HG03439 (cell line): ENCODE measurements around the gene TCF23.
"Not testable (repeated sequence)": the region's sequence is repeated elsewhere in the genome, so short reads cannot be mapped to it uniquely, and the experiment has no call there.

ENCODE experiments used
- ATAC-seq: cut with Tn5 transposase; IDR thresholded peaks from one replicate; pipeline ENCODE4 v1.9.1; 2021; ENCODE audit warnings: mild to moderate bottlenecking, moderate library complexity; ENCODE audit not compliant: unreplicated experiment

TCF23 gene

DNA sequence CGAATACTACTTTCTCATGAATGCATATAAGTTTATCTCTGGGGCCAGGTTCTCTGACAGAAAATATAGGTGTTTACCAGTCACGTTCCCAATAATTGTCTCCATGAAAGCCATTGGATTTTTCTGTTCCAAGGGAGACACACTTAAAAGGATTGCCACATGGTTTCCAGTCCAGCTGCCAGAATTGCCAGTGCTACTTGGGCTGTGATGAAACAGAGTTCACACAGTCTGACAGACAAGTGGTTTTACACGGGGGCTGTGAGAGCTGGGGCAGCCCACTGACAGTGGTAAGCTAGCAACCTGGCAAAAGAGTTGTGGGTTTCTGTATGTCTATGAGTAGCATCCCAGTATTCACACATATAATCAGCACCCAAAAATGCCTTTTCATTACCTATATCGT is 35.3 kb downstream of the TCF23 start:
- ATAC-seq, result no peak

DNA sequence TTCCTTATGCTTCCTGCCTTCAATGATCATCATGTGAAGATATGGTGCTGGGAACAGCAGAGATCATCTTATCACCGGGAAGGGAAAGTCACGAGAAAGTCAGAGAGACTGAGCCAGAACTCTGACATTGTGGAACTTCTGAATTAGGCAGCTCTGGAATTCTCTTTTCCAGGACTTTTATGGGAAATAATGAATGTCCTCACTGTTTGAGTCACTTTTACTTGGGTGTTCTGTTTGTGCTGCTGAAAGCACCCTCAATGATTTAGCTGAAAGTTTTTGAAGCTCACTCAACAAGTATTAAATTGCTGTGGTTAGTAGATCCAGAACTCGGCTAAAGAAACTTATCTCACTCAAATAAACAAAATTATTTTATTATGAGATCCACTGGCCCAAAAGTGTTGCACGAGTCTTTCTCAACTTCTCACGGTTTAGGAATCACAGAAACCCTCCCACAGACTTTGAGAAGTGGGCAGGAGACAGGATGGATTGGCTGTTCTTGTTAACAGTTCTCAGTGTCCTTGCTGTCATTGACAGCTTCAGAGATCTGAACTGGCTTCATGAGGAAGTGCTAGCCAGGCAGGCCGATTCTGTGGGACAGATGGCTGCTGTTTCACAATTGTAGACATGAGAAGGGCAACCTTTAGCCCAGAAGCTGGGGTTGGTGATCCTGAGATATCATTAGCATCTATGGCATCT is 36.7 kb downstream of the TCF23 start:
- no peak for ATAC-seq

DNA sequence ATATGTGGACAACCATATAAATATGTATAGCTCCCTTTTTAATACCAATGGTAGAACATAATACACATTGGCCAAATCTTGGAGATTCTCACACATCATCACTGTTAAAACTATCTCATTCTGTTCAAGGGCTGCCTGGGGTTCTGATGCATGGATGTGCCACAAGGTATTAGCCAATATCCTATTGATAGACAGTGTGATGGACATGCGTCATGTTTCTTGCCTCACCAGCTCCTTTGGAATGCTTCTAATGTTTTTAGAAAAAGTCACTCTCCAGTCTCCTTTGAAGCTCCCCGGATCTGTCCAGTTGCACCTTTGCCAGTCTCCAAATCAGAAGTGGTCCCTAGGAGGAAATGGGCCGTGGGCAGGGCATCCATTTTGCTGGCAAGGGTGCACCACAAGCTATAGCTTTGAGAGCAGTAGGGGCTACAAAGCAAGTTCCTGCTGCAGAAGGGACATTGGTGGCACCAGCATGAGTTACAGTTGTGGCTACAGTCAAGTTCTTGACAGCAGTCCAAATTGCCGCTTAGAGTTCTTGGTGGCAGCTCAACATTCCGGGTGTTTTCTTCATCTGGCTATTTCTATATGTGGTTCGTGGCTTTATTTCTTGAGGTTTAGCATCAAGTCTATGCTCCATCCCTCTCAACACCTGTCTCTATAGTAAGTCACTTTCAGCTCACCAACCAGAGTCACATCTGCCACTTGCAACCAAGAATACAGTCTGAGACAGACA is 38.0 kb downstream of the TCF23 start:
- ATAC-seq, result no peak

DNA sequence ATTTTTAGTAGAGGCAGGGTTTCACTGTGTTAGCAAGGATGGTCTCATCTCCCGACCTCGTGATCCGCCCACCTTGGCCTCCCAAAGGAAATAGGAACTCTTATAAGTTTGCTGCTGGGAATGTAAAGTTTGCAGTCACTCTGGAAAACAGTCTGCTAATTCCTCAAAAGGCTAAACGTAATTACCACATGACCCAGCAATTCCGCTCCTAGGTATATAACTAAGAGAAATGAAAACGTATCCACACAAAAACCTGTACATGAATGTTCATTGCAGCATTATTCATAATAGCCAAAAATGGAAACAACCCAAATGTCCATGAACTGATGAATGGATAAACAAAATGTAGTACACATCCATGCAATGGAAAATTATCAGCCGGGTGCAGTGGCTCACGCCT is 41.2 kb downstream of the TCF23 start:
- ATAC-seq, result no peak

DNA sequence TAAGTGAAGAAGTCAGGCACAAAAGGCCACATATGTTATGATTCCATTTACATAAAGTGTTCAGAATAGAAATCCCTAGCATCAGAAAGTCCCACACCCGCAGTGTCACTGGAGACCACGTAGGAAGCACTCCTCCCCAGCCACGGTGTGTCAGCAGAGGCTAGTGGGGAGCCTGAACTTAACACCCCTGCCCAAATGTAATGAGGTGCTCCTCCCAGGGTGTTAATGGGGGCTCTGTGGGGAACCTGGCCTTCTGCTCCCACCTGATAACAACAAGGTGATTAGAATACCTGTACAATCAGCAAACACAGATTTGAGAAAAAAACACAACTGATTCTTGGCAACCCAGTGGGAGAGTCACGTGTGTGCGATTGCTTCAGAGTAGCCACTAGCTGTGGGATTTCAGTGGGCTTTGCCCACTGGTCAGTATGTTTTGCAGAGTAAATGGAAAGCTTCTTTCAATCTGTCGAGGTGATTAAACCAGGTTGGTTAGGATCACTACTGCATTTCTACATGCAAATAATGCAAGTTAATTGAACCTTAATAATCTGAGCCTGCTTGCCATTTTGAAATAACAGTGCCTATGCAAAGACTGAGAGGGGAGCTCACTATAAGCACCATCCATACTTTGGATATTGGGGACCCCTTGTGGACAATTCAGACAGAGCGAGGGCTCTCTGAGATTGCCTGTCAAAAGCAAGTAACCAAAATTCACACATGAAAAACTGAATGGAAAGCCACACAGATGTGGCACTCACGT is 42.4 kb downstream of the TCF23 start:
- ATAC-seq, result no peak

DNA sequence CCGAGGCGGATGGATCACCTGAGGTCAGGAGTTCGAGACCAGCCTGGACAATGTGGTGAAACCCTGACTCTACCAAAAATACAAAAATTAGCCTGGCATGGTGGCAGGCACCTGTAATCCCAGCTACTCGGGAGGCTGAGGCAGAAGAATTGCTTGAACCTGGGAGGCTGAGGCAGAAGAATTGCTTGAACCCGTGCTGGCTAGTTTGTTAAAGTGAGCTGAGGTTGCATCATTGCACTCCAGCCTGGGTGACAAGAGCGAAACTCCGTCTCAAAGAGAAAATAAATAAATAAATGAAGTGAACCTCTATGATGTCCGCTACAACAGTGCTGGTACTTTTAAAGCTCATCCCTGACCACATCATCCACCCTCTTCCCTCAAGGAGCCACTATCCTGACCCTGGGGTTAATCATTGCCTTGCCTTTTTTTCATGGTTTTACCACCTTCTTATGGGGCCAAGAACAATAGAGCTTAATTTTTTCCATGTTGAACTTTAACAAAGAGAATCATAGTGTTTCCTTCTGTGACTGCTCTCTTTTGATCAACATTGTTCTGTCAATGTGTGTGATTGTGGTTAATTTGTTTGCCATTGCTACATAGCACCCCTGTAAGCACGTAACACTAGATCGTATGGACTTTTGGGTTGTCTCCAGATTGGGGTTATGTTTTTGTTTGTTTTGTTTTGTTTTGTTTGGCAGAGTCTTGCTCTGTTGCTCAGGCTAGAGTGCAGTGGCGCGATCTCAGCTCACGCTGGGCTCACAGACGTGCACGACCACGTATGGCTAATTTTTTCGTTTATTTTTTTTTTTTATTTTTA is 45.9 kb downstream of the TCF23 start:
- no peak for ATAC-seq

DNA sequence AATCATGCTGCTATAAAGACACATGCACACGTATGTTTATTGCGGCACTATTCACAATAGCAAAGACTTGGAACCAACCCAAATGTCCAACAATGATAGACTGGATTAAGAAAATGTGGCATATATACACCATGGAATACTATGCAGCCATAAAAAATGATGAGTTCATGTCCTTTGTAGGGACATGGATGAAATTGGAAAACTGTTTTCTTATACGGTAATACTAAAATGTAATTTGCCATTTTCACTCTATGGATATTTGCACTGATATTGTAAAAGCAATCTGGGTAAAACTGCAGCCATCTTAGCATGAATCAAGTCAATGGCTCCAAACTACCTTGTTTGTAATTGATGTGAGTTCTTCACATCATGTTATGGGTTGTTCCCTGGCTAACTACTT is 47.0 kb downstream of the TCF23 start:
- ATAC-seq, result not testable (repeated sequence)

DNA sequence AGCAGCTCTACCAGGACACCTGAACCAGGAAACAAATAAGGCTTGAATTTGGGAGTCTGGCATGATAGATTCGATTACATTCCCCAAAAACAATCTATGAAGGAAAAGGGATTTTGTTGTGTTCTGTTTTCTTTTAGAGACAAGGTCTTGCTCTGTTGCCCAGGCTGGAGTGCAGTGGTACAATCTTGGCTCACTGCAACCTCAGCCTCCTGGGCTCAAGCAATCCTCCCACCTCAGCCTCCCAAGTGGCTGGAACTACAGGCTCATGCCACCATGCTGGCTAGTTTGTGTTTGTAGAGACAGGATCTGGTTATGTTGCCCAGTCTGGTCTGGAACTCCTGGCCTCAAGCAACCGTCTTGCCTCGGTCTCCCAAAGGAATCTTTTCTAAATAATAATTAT is 49.3 kb downstream of the TCF23 start:
- ATAC-seq, result not testable (repeated sequence)

DNA sequence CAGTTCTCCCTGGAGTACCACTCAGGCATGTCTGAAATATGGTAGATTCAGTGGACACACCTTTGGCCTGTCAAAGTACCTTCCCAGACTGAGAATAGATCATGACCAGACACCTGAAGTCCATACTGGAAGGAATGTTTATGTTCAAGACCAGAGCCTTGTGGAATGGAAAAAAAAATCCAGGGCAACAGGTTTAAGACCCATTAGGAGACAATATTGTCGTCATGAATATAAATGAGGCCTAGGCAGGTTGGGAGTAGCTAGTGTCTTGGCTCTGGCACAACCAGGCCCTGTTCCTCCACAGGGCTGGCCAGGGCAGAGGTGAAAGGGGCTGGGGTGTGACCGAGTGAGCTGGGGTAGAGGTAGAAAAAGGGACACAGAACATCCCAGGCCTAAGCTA is 49.8 kb downstream of the TCF23 start:
- ATAC-seq, result no peak

DNA sequence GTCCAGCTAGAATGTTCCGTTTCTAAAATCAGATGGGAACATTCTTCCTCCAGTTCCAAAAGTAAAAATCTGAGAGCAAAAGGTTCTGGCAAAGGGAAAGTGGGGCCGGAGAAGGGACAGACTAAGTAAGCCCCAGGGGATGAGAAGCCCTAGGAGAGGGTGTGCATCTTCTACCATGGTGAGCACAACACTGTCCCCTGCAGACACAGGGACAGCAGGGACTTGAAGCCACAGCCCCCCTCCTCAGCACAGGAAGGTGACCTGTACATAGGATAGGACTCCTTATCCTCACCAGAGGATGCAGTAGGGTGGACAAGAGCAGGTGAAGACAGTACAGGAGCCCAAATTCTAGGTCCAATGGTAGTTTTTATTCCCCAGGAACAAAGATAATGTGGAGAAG is 50.4 kb downstream of the TCF23 start:
- ATAC-seq, result no peak

DNA sequence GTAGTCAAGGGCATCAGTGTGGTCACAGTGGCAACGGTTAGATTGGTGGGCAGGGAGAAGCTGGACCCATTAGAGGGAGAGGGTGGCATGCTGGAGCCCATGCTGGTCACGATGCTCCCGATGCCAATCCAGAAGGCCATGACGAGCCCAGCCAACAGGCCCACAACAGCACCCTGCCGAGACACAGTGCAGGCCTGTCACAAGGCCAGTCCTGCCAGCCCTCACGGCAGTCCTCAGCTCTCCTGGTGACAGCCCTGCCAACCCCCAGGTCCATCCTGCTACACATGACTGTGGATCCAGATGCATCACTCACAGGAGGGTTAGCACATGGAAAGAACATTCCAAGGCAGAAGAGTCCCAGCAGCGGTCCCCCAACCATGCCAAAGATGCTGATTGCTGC is 52.9 kb downstream of the TCF23 start:
- no peak for ATAC-seq

DNA sequence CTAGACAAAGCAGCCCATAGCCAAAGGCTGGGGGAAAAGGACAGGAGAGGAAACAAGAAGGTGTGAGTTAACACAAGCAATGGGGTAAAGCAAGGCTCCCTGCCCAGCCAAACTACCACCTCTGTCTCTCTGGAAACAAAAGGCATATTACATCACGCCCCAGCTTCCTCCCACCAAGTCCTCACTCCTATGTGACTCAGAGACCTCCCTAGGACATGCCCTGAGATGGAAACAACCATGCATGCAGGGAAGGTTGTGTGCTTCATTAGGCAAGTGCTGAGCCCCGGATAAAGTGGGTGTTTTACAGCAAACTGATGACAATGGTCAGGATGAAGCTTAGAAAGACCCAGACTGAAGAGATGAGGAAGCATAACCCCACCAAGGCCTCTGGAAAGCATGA is 54.0 kb downstream of the TCF23 start:
- no peak for ATAC-seq

DNA sequence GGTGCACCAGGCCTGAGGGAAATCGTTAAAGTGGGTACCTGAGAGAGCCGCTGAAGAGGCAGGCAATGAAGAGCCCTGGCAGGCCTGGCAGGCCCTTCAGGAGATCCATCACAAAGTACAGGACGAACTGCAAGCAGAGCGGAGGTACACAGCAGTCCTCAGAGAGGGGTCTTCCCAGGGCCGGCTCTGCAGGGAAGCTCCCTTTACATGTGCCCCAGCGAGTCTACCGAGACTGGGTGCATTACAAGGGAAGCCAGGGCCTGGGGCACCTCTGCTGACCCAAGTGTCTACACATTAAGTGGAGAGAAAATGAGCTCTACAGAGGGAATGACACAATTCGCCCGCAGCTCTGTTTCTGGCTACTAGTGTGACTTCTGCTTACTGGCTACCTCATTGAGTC is 54.9 kb downstream of the TCF23 start:
- no peak for ATAC-seq

DNA sequence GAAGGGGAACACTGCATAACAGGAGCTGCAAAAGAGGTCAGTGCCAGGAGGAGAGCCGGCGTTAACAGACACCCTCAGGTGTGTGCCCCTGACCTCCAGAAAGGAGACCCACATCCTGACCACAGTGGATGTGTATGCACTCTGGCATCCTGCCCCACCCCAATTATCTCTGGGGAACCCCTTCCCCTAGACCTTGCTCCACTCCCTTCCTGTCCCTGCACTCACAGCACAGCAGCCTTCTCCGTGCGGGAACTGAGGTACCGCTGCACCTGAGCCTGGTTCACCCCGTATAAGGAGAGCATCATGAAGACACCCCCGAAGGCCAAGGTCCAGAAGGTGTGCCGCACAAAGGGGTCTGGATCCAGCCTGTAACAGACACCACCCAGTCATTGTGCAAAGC is 55.8 kb downstream of the TCF23 start:
- ATAC-seq, result no peak

DNA sequence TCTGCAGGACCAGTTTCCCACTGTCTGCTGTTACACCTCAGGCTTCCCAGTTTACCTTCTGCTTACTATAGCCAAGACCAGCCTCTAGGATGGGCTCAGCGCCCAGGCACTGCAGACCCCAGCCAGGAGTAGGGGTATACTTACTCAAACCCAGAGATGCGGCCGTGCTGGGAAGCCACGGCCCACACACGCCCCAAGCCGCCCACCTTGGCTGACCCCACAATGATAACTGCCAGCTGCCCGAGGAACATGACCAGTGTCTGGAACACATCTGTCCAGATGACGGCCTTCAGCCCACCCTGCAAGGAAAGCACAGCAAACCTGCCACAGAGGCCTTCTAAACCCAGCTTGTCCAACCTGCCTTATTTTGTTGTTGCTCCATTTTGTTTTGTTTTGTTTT is 56.4 kb downstream of the TCF23 start:
- no peak for ATAC-seq

DNA sequence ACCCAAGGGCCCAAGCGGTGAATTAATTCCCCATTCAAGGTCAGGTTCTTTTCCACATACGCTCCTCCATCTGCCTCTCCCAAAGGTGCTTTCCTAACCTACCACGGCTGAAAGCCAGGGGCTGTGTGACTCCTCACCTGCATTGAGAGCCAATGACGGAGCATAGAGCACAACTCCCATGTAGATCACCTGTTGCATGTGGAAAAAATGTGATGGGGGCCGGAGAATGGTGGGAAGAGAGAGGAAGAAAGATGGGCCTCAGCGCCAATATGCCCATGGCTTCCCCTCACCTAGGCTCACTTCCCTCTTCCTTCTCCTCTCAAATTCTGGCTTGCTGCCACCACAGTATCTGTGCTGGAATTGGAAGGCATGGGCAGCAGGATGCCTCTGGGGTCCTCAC is 57.5 kb downstream of the TCF23 start:
- no peak for ATAC-seq
